NCI-H128 (cell line): ENCODE measurements around the gene MYH15.
"Not testable (repeated sequence)": the region's sequence is repeated elsewhere in the genome, so short reads cannot be mapped to it uniquely, and the experiment has no call there.

ENCODE experiments used
- DNase-seq: peaks from one replicate; lab custom pipeline; 2025; ENCODE audit not compliant: unreplicated experiment; lab: John Stamatoyannopoulos, UW

Gene MYH15

GRCh38 chr3:108391917-108392593 is 118.3 kb downstream of the MYH15 start:
- DNase-seq, result no peak

DNA sequence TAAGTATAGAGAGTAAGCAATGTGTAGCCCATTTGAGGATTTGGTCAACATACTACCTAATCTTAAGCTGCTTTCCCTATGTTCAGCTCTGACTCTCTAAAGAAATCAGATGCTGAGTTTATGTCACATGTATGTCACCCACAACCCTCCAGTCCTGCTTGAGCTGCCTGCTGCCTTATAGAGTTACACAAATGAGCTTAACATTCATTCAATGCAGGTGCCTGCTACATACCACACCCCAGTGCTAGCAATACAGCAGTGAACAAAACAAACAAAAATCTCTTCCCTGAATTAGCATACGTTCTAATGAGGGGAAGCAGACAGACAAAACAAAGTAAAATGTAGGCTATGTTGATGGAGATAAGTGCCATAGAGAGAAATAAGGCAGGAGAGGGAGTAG is 121.0 kb downstream of the MYH15 start:
- no peak for DNase-seq

GRCh38 chr3:108388136-108389132 is 122.0 kb downstream of the MYH15 start:
- peak; percentile 79 for DNase-seq

GRCh38 chr3:108387063-108387462 is 123.3 kb downstream of the MYH15 start:
- no peak for DNase-seq

DNA sequence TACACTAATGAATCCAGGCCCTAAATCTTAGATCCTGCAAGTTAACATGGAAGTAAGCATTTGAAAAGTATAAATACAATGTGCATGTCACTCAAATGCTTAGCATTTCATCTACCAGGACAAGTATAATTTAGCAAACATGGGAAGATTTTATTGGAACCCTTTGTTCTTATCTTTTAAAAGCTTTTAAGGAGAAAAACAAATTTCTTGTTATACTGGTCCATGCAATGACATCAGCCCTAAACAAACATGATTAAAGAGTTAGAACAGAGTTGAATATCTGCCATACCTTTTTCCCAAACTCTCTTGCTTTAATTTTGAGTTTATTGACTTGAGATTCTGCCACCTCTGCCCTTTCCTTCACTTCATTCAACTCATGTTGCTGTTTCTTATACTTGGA is 127.1 kb downstream of the MYH15 start:
- DNase-seq, result no peak

- no peak for DNase-seq
Measured at GRCh38 chr3:108381529-108382140, 128.8 kb downstream of the MYH15 start.

DNA sequence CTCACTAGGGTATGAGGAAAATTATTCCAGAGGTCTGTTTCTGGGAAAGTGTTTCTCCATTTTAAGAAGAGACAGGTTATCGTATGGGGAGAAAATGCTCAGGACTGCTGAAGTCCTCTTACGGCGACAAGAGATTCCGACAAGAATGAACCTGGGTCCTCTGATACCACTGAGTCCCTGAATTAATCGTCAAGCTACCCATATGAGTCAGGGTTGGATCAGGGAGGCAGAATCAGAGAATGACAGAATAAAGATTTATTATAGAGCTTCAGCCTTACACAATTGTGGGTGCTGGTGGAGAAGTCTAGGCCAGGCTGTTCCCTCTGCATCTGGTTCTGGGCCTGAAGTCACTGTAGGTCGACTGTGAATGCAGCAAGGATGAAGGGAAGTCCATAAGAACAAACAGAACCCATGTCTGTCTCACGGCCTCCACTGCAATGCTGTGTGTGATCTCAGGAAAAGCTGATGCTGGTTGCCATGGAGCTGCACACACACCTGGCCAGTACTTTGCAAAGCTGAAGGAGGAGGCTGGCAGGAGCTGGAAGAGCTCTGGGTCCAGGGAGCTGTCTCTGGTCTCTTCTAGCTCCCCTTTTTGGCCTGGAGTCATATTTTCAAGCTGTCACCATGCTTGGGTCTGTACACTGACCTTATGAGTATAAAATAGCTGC is 130.1 kb downstream of the MYH15 start:
- no peak for DNase-seq

- not testable (repeated sequence) for DNase-seq
Measured at GRCh38 chr3:108378952-108379342, 131.4 kb downstream of the MYH15 start.

DNA sequence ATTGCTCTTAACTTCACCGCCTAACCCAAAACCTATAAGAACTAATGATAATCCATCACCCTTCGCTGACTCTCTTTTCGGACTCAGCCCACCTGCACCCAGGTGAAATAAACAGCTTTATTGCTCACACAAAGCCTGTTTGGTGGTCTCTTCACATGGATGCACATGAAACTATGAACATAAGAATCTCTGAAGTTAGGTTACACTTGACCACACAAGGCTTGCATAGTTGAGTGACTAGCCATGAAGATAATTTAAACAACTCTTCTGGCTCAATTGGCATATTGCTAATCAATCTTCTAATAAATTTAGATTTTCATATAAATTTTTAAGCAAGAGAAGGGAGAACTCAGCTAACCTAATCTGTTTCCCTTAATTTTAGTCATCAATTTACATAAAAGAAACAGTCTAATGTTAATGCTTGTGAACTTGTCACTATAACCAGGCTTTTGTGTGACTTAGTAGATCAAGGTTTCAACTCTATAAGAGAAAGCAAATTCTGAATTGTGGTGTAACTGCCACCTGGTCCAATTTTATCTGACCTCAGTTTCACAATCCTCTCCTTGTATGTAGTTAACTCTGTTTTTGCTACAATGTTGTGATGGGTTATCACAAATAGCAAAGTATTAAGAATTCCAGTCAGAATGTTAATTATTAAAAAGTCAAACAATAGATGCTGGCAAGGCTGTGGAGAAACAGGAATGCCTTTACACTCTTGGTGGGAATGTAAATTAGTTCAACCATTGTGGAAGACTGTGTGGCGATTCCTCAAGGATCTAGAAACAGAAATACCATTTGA is 132.0 kb downstream of the MYH15 start:
- DNase-seq, result no peak

- no peak for DNase-seq
Measured at GRCh38 chr3:108377384-108377783, 133.0 kb downstream of the MYH15 start.

- no peak for DNase-seq
Measured at GRCh38 chr3:108376026-108376425, 134.4 kb downstream of the MYH15 start.

DNA sequence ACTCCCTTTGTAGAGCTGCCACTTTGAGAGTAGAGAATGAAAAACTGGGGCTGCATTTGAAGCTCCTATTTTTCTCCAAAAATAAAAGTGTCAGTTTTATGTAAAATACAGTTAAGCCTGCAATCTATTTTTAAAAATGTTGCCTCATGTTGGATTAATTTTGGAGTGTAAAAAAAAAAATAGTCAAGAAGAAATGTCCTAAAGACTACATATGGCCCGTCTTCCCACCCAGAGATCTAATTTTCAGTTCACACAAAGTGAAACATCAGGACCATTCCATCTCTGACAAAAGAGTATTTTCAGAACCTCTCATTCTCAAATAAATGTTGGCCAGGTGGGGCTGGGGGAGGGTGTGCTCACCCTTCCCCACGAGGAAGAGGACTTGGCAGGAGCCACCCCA is 151.4 kb downstream of the MYH15 start:
- no peak for DNase-seq

DNA sequence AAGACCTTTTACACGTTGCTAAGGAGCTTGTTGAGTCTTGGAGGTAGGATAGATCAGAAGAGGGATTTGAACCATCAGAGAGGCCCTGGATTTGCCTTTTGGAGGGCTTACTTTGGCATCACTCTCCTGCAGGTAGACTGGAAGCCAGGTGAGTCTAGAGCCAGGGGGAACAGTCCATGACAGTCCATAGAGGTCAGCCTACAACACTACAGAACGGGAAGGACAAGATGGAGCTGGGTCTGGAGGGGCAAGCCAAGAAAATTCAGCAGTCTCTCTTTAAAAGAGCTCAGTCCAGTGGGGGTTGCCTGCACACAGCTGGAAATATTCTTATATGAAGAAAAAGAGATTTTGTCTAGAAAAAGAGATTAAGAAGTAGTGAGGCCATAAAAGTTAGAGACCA is 153.4 kb downstream of the MYH15 start:
- DNase-seq, result no peak

GRCh38 chr3:108354562-108354961 is 155.8 kb downstream of the MYH15 start:
- no peak for DNase-seq

DNA sequence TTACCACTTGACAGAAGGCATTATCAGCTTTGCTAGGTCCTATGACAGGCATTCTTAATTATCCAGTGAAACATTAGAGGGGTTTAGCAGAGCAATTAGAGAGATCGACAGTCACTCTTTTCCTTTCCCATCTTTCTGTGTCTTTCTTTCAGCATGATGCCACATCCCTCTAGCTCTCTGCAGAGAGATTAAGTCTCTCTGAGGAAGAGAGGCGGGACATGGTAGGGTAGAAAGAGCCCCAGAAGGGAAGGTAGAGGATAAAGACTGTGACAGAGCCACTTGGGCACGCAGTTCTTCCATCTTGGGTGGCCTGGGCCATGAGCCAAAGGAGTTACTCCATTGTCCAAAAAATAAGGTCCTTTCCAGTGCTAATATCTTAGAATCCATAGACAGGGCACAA is 158.2 kb downstream of the MYH15 start:
- no peak for DNase-seq

DNA sequence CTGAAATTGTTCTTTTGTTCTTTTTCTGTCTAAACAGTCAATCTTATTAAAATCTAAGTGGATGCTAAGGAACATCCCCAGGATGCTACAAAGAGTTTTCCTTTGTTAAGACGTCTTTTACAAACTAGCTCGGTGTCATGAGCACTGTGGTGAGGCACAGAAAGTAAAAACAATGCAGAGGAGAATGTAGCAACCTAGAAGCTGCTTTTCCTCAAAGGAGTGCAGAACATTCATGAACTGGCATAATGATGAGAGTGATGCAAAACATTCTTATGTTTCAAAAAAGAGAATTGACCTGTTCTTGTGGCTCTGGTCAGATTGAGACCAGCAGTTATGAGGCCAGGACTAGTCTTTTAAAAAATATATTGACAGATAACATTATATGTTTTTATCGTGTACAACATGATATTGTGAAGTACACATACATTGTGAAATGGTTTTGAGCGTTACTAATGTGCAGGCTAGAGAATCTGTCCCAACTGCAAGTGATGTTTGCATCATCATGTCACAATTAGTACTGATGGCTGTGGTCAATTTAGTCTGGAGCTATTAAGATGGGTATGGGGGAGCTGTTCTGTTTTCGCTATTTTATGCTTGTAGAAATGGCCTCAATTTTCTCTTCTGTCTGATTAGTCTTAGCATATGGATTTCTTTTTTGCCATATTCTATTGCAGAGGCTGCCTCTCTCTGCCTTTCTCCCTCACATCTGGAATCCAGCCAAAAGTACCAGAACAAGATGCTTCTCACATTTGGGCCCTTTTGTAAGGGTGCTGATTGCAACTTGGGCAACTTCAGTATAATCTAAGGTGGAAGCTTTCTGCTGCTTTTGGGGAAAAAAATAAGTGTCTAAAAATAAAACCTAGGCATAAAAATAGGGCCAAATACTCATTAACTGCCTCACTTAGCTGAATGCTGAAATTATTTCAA is 163.8 kb downstream of the MYH15 start:
- no peak for DNase-seq

- DNase-seq, result no peak
Measured at GRCh38 chr3:108345492-108346205, 164.7 kb downstream of the MYH15 start.

- DNase-seq, result no peak
Measured at GRCh38 chr3:108343491-108343890, 166.9 kb downstream of the MYH15 start.
